ENCODE measurements around the gene PDP2. TPM values are rescaled to one million over a fixed set of nuclear protein-coding genes. Genes with fewer than 3 reads are reported as not detected.

The PDP2 gene
- total RNA-seq, 1 donor, result 6.2 TPM

- H3K4me3 ChIP-seq (ENCODE audit: low read depth, low read length), result no peak overlapping the region
- TF ChIP-seq, protein P1, sequence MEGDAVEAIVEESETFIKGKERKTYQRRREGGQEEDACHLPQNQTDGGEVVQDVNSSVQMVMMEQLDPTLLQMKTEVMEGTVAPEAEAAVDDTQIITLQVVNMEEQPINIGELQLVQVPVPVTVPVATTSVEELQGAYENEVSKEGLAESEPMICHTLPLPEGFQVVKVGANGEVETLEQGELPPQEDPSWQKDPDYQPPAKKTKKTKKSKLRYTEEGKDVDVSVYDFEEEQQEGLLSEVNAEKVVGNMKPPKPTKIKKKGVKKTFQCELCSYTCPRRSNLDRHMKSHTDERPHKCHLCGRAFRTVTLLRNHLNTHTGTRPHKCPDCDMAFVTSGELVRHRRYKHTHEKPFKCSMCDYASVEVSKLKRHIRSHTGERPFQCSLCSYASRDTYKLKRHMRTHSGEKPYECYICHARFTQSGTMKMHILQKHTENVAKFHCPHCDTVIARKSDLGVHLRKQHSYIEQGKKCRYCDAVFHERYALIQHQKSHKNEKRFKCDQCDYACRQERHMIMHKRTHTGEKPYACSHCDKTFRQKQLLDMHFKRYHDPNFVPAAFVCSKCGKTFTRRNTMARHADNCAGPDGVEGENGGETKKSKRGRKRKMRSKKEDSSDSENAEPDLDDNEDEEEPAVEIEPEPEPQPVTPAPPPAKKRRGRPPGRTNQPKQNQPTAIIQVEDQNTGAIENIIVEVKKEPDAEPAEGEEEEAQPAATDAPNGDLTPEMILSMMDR (IDR thresholded peaks at IDR 0.05; ENCODE audit: insufficient read depth, low read length), result no peak
- DNase-seq (ENCODE audit: low read depth), result no peak
Measured at GRCh38 chr16:66905633-66906539, 25.6 kb downstream of the PDP2 start.

DNA sequence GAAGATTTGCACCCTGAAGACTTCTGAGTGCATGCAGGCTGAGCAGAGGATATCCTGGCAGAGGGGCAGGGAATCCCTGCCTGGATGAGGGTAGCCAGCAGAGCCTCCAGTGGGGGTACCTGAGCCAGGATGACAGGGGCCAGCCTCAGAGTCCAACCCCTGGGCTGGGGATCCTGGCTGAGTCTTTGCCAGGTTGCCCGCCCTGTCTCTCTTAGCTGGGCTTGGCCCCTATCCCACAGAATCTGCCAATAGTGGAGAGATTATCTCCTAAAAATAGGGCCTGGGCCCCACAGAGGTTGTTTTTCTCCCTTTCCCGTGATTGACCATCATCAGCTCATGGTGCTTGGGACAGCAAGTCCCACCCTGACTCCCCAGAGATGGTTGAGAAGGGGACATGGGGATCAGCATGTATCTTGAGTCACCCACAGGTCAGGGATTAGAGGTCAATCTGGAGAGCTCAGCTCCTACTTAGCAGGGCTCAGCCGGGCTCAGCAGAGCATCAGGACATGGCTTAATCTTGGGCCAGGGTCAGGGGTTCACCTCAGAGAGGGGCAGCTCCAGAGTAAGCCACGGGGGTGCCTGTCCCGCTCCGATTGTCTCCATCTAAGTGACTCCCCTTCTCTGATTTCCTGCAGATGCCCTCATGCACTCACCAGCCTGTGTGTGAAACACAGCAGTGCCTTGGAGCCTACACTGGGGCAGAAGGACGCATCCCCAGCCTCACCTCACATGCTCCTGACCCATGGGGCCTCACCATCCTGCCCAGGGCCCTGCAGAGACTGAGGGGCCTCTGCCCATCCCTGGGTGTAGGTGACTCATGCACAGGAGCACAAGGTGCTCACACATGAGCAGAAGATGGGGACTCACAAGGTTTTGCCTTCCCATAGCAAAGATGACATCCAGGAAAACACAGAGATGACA, 26.9 kb downstream of the PDP2 start:
- DNase-seq (ENCODE audit: low read depth), result no peak
- no peak overlapping the region for H3K4me3 ChIP-seq (ENCODE audit: low read depth, low read length)
- TF ChIP-seq, protein P1 (IDR thresholded peaks at IDR 0.05; ENCODE audit: insufficient read depth, low read length), result no peak

GRCh38 chr16:66908116-66908515, 27.8 kb downstream of the PDP2 start:
- TF ChIP-seq, protein P1 (IDR thresholded peaks at IDR 0.05; ENCODE audit: insufficient read depth, low read length), result no peak
- no peak for DNase-seq (ENCODE audit: low read depth)
- no peak overlapping the region for H3K4me3 ChIP-seq (ENCODE audit: low read depth, low read length)

- H3K4me3 ChIP-seq (ENCODE audit: low read depth, low read length), result no peak overlapping the region
- no peak for DNase-seq (ENCODE audit: low read depth)
- TF ChIP-seq, protein P1 (IDR thresholded peaks at IDR 0.05; ENCODE audit: insufficient read depth, low read length), result no peak
Measured at GRCh38 chr16:66908762-66909559, 28.6 kb downstream of the PDP2 start.

DNA sequence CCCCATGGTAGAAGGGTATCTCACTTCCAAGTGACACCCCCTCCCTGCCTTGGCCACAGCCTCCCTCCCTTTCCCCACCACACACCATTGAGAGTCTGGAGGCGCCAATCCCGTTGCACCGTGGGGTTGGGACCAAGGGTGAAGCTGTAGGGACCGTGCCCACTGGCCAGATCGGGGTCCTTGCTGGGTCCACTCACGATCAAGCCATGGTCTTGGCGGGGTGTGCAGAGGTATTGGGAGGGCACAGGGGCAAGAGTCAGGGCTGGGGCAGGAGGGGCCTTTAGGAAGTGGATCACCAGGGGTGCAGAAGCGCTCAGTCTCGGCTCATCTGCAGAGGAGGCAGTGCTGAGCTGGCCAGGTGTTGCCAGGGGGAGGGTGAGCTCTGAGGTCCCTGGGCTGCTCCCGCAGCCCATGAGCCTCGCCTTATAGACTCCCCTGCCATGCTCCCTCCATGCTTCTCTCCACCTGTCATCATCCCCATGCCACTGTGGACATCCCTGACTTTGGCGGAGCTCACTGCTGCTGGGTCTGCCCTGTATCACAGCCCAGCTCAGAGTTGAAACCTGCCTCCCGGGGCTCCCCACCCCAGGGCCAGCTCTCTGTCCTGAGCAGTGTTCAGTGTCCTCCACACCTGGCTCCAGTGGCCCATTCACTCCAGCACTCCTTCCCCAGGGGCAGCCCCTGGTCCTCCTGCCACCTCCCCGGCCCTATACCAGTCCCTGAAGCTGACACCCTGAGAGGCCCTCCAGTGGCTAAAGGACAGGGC, 30.0 kb downstream of the PDP2 start:
- no peak for DNase-seq (ENCODE audit: low read depth)
- H3K4me3 ChIP-seq (ENCODE audit: low read depth, low read length), result no peak overlapping the region
- TF ChIP-seq, protein P1 (IDR thresholded peaks at IDR 0.05; ENCODE audit: insufficient read depth, low read length), result no peak
